ENCODE data around the gene MYRFL. TPM values are rescaled to one million over a fixed set of nuclear protein-coding genes. Genes with fewer than 3 reads are reported as not detected.

MYRFL gene
- total RNA-seq, 4 donors from 2014 or later = not detected

GRCh38 chr12:69966839-69967238 lies 141.8 kb downstream of the MYRFL start:
- H3K4me3 ChIP-seq = no peak overlapping the region
- H3K27ac ChIP-seq (replicated peaks in 1 of 4) = no peak overlapping the region
- H3K4me1 ChIP-seq = peaks cover 0 to 4% (median 0%) of the 10 kb centered on the region in 4 donors
- intact Hi-C loops (cut with DNase I) = no loop called here
- no peaks in the 10 kb centered on the region for H3K36me3 ChIP-seq
- no peaks in the 10 kb centered on the region for H3K27me3 ChIP-seq
- 78% methylated on average over 3 of the region's 3 CpGs for WGBS
- TF ChIP-seq CTCF (IDR thresholded peaks at IDR 0.05) (no peak), POLR2A (IDR thresholded peaks at IDR 0.05; ENCODE audit: low read depth) (no peak), POLR2AphosphoS5 (IDR thresholded peaks at IDR 0.05) (no peak), EP300 (IDR thresholded peaks at IDR 0.05) (no peak)
- no peak for DNase-seq (ENCODE audit: extremely low spot score)
- no peaks in the 10 kb centered on the region for H3K9me3 ChIP-seq

- Histone ChIP-seq H3K4me1 (peaks cover 0 to 4% (median 0%) of the 10 kb centered on the region in 4 donors), H3K27me3 (no peaks in the 10 kb centered on the region), H3K4me3 (no peak overlapping the region), H3K9me3 (no peaks in the 10 kb centered on the region), H3K36me3 (no peaks in the 10 kb centered on the region), H3K27ac (replicated peaks in 1 of 4) (no peak overlapping the region)
- intact Hi-C loops (cut with DNase I) = no loop called here
- DNase-seq (ENCODE audit: extremely low spot score) = no peak
- 94% methylated on average over 3 of the region's 3 CpGs for WGBS
- TF ChIP-seq POLR2A (IDR thresholded peaks at IDR 0.05; ENCODE audit: low read depth) (no peak), POLR2AphosphoS5 (IDR thresholded peaks at IDR 0.05) (no peak), CTCF (IDR thresholded peaks at IDR 0.05) (no peak), EP300 (IDR thresholded peaks at IDR 0.05) (no peak)
Observed at GRCh38 chr12:69969011-69969410, 144.0 kb downstream of the MYRFL start.

- Histone ChIP-seq H3K27me3 (no peaks in the 10 kb centered on the region), H3K4me3 (no peak overlapping the region), H3K9me3 (no peaks in the 10 kb centered on the region), H3K36me3 (no peaks in the 10 kb centered on the region), H3K4me1 (no peaks in the 10 kb centered on the region), H3K27ac (replicated peaks in 1 of 4) (no peak overlapping the region)
- intact Hi-C loops (cut with DNase I) = no loop called here
- DNase-seq (ENCODE audit: extremely low spot score) = no peak
- no peak for TF ChIP-seq POLR2A (IDR thresholded peaks at IDR 0.05; ENCODE audit: low read depth)
- no peak for TF ChIP-seq CTCF (IDR thresholded peaks at IDR 0.05)
- no peak for TF ChIP-seq EP300 (IDR thresholded peaks at IDR 0.05)
- no peak for TF ChIP-seq POLR2AphosphoS5 (IDR thresholded peaks at IDR 0.05)
- WGBS = 91% methylated on average over 7 of the region's 7 CpGs
Observed at GRCh38 chr12:69972136-69972535, 147.1 kb downstream of the MYRFL start.

GRCh38 chr12:69978020-69978419 lies 153.0 kb downstream of the MYRFL start:
- WGBS = 71% methylated on average over 6 of the region's 6 CpGs
- intact Hi-C loops (cut with DNase I) = no loop called here

More at GRCh38 chr12:69978020-69978419, 153.0 kb downstream of the MYRFL start:
- TF ChIP-seq POLR2A (IDR thresholded peaks at IDR 0.05; ENCODE audit: low read depth) = no peak
- TF ChIP-seq EP300 (IDR thresholded peaks at IDR 0.05) = no peak
- no peak for TF ChIP-seq CTCF (IDR thresholded peaks at IDR 0.05)
- no peak for TF ChIP-seq POLR2AphosphoS5 (IDR thresholded peaks at IDR 0.05)
- Histone ChIP-seq H3K4me1 (no peaks in the 10 kb centered on the region), H3K36me3 (no peaks in the 10 kb centered on the region), H3K27ac (replicated peaks in 1 of 4) (no peak overlapping the region), H3K9me3 (no peaks in the 10 kb centered on the region), H3K27me3 (no peaks in the 10 kb centered on the region), H3K4me3 (no peak overlapping the region)
- no peak for DNase-seq (ENCODE audit: extremely low spot score)
